AG09309 (cell line): ENCODE data around the gene ABCB11.

Experiments
- DNase-seq: peaks from one replicate; pipeline ENCODE4 v3.0.0-alpha.2; 2010; ENCODE audit warnings: low read depth
- H3K4me3 ChIP-seq: 2 replicates; pipeline ENCODE4 v1.5.1; 2011; ENCODE audit warnings: mild to moderate bottlenecking, low read depth, low read length, moderate library complexity; ENCODE audit not compliant: control insufficient read depth
- CTCF ChIP-seq: IDR thresholded peaks from 2 replicates; pipeline ENCODE4 v1.5.1; 2011; ENCODE audit warnings: mild to moderate bottlenecking, low read depth, low read length, inconsistent platforms; ENCODE audit not compliant: insufficient read depth, control insufficient read depth; ENCODE audit errors: missing control alignments

The ABCB11 gene

GRCh38 chr2:168928113-168928831 lies 102.9 kb downstream of the ABCB11 start:
- no peak for TF ChIP-seq CTCF

GRCh38 chr2:168926621-168927386 lies 104.3 kb downstream of the ABCB11 start:
- no peak for TF ChIP-seq CTCF
- DNase-seq = no peak
- H3K4me3 ChIP-seq = no peak overlapping the region

More at GRCh38 chr2:168928113-168928831, 102.9 kb downstream of the ABCB11 start:
- no peak overlapping the region for H3K4me3 ChIP-seq
- DNase-seq = no peak

- peak; percentile 4 for DNase-seq
- no peak overlapping the region for H3K4me3 ChIP-seq
- peak; percentile 43 for TF ChIP-seq CTCF
These were observed 110.5 kb downstream of the ABCB11 start for GRCh38 chr2:168920504-168921157.

- no peak for DNase-seq
- TF ChIP-seq CTCF = no peak
- H3K4me3 ChIP-seq = no peak overlapping the region
These were observed 114.8 kb downstream of the ABCB11 start for GRCh38 chr2:168916331-168916675.

GRCh38 chr2:168915441-168916330 lies 115.4 kb downstream of the ABCB11 start:
- no peak overlapping the region for H3K4me3 ChIP-seq
- DNase-seq = no peak
- TF ChIP-seq CTCF = no peak

GRCh38 chr2:168913495-168913894 lies 117.6 kb downstream of the ABCB11 start:
- no peak overlapping the region for H3K4me3 ChIP-seq
- no peak for TF ChIP-seq CTCF
- DNase-seq = no peak
